ENCODE measurements around the gene HAGH.

Gene HAGH

GRCh38 chr16:1759511-1759910, 67.1 kb downstream of the HAGH start:
- H3K4me3 ChIP-seq (replicated peaks; ENCODE audit: insufficient read depth, low read length): no peak overlapping the region
- H3K27ac ChIP-seq (replicated peaks): no peak overlapping the region
- DNase-seq (ENCODE audit: low read depth in 1 of 2, low spot score in 1 of 2): no peak
- TF ChIP-seq REST (IDR thresholded peaks at IDR 0.05; ENCODE audit: insufficient replicate concordance, low read depth) (no peak), GABPA (IDR thresholded peaks at IDR 0.05; ENCODE audit: low read depth) (no peak), POLR2AphosphoS5 (IDR thresholded peaks at IDR 0.05; ENCODE audit: low read depth) (no peak), SPI1 (IDR thresholded peaks at IDR 0.05; ENCODE audit: borderline replicate concordance, low read depth) (no peak), CTCF (IDR thresholded peaks at IDR 0.05; ENCODE audit: insufficient read depth, low read length) (no peak)
- no peaks in the 10 kb centered on the region for H3K27me3 ChIP-seq (ENCODE audit: insufficient read depth, poor library complexity, severe bottlenecking)

- H3K27me3 ChIP-seq (ENCODE audit: insufficient read depth, poor library complexity, severe bottlenecking): no peaks in the 10 kb centered on the region
- TF ChIP-seq GABPA (IDR thresholded peaks at IDR 0.05; ENCODE audit: low read depth) (no peak), CTCF (IDR thresholded peaks at IDR 0.05; ENCODE audit: insufficient read depth, low read length) (no peak), REST (IDR thresholded peaks at IDR 0.05; ENCODE audit: insufficient replicate concordance, low read depth) (no peak), SPI1 (IDR thresholded peaks at IDR 0.05; ENCODE audit: borderline replicate concordance, low read depth) (no peak)
- H3K27ac ChIP-seq (replicated peaks): no peak overlapping the region
- no peak for DNase-seq (ENCODE audit: low read depth in 1 of 2, low spot score in 1 of 2)
- no peak overlapping the region for H3K4me3 ChIP-seq (replicated peaks; ENCODE audit: insufficient read depth, low read length)
Observed at GRCh38 chr16:1758923-1759322, 67.7 kb downstream of the HAGH start.

- no peak for DNase-seq (ENCODE audit: low read depth in 1 of 2, low spot score in 1 of 2)
- TF ChIP-seq REST (IDR thresholded peaks at IDR 0.05; ENCODE audit: insufficient replicate concordance, low read depth) (no peak), CTCF (IDR thresholded peaks at IDR 0.05; ENCODE audit: insufficient read depth, low read length) (no peak), GABPA (IDR thresholded peaks at IDR 0.05; ENCODE audit: low read depth) (no peak), POLR2AphosphoS5 (IDR thresholded peaks at IDR 0.05; ENCODE audit: low read depth) (no peak), SPI1 (IDR thresholded peaks at IDR 0.05; ENCODE audit: borderline replicate concordance, low read depth) (no peak)
- Histone ChIP-seq H3K27ac (replicated peaks) (no peak overlapping the region), H3K4me3 (replicated peaks; ENCODE audit: insufficient read depth, low read length) (no peak overlapping the region), H3K27me3 (ENCODE audit: insufficient read depth, poor library complexity, severe bottlenecking) (no peaks in the 10 kb centered on the region)
Observed at GRCh38 chr16:1757714-1758461, 68.7 kb downstream of the HAGH start.

Data from HL-60 (cell line).